HG03469 (cell line): ENCODE results near the gene ATP1A4.
"Not testable (repeated sequence)": the region's sequence is repeated elsewhere in the genome, so short reads cannot be mapped to it uniquely, and the experiment has no call there.

ENCODE experiments used
- ATAC-seq: cut with Tn5 transposase; IDR thresholded peaks from one replicate; pipeline ENCODE4 v1.9.1; 2021; ENCODE audit warnings: mild to moderate bottlenecking, moderate library complexity, moderate number of reproducible peaks; ENCODE audit not compliant: unreplicated experiment

Gene ATP1A4

GRCh38 chr1:160151303-160151702 is at the start of gene ATP1A4:
TSS of gene ATP1A4 (plus strand) at chr1:160151603. CDS start at chr1:160152041, 438 bp downstream.
- no peak for ATAC-seq

GRCh38 chr1:160101717-160102522 is 49.5 kb upstream of the ATP1A4 start:
- ATAC-seq: no peak

GRCh38 chr1:160103658-160104408 is 47.6 kb upstream of the ATP1A4 start:
- ATAC-seq: no peak

- no peak for ATAC-seq
These were observed 46.9 kb upstream of the ATP1A4 start for GRCh38 chr1:160104486-160104885.

GRCh38 chr1:160105155-160105554 is 46.2 kb upstream of the ATP1A4 start:
- ATAC-seq: no peak

GRCh38 chr1:160107512-160107911 is 43.9 kb upstream of the ATP1A4 start:
- ATAC-seq: no peak

GRCh38 chr1:160108888-160109662 is 42.3 kb upstream of the ATP1A4 start:
- no peak for ATAC-seq

- no peak for ATAC-seq
These were observed 41.7 kb upstream of the ATP1A4 start for GRCh38 chr1:160109686-160110085.

- not testable (repeated sequence) for ATAC-seq
These were observed 39.9 kb upstream of the ATP1A4 start for GRCh38 chr1:160111462-160111861.

- ATAC-seq: no peak
These were observed 39.0 kb upstream of the ATP1A4 start for GRCh38 chr1:160112357-160112756.

GRCh38 chr1:160113407-160113806 is 38.0 kb upstream of the ATP1A4 start:
- ATAC-seq: no peak

GRCh38 chr1:160114085-160114484 is 37.3 kb upstream of the ATP1A4 start:
- no peak for ATAC-seq

GRCh38 chr1:160115545-160116282 is 35.7 kb upstream of the ATP1A4 start, which contains the start of gene ATP1A2:
TSS of gene ATP1A2 (plus strand) at chr1:160115759. CDS start at chr1:160115862, 103 bp downstream.
- no peak for ATAC-seq

GRCh38 chr1:160116283-160117147 is 34.9 kb upstream of the ATP1A4 start:
- ATAC-seq: no peak

- ATAC-seq: no peak
These were observed 34.1 kb upstream of the ATP1A4 start for GRCh38 chr1:160117300-160117699.

GRCh38 chr1:160117709-160118183 is 33.7 kb upstream of the ATP1A4 start:
- ATAC-seq: no peak

- no peak for ATAC-seq
These were observed 32.5 kb upstream of the ATP1A4 start for GRCh38 chr1:160118928-160119327.

GRCh38 chr1:160120797-160121196 is 30.6 kb upstream of the ATP1A4 start:
- ATAC-seq: no peak

- no peak for ATAC-seq
These were observed 30.0 kb upstream of the ATP1A4 start for GRCh38 chr1:160121388-160121787.
